Measurements from ENCODE around the gene KLK8. TPM values are rescaled to one million over a fixed set of nuclear protein-coding genes. Genes with fewer than 3 reads are reported as not detected.

Gene KLK8
- total RNA-seq, 1 donor from 2014 or later = not detected

DNA sequence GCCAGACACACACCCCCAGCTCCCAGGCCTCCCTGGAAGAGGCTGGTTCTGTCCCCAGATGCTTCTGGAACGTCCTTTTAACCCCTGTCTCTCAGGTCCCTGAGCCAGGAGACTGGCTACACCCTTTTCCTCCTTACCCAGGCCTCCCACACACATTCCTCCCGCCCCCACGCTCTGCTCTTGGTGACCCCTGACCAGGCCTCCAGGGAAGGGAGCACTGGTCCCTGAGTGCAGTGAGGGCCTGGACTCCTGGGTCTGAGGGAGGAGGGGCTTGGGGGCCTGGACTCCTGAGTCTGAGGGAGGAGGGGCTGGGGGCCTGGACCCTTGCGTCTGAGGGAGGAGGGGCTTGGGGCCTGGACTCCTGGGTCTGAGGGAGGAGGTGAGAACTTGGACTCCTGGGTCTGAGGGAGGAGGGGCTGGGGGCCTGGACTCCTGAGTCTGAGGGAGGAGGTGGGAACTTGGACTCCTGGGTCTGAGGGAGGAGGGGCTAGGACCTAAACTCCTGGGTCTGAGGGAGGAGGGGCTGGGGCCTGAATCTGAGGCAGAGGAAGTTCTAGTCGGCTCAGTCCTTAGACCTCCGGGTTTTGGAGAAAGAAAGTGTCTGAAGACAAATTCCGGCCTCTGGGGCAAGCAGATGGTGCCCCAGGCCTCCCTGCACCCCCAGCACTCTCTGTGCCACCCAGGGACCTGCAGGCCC, 32.5 kb downstream of the KLK8 start:
- TF ChIP-seq, protein P1, sequence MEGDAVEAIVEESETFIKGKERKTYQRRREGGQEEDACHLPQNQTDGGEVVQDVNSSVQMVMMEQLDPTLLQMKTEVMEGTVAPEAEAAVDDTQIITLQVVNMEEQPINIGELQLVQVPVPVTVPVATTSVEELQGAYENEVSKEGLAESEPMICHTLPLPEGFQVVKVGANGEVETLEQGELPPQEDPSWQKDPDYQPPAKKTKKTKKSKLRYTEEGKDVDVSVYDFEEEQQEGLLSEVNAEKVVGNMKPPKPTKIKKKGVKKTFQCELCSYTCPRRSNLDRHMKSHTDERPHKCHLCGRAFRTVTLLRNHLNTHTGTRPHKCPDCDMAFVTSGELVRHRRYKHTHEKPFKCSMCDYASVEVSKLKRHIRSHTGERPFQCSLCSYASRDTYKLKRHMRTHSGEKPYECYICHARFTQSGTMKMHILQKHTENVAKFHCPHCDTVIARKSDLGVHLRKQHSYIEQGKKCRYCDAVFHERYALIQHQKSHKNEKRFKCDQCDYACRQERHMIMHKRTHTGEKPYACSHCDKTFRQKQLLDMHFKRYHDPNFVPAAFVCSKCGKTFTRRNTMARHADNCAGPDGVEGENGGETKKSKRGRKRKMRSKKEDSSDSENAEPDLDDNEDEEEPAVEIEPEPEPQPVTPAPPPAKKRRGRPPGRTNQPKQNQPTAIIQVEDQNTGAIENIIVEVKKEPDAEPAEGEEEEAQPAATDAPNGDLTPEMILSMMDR (IDR thresholded peaks at IDR 0.05; ENCODE audit: partially characterized antibody, unreplicated experiment) = no peak
- Mint-ChIP-seq H3K9me3 (ENCODE audit: unreplicated experiment) (no peaks in the 10 kb centered on the region), H3K4me3 (ENCODE audit: unreplicated experiment) (no peak overlapping the region), H3K36me3 (ENCODE audit: unreplicated experiment) (no peaks in the 10 kb centered on the region), H3K4me1 (ENCODE audit: low read depth, unreplicated experiment) (peaks cover 2% of the 10 kb centered on the region), H3K27ac (ENCODE audit: unreplicated experiment) (no peak overlapping the region), H3K27me3 (ENCODE audit: unreplicated experiment) (peaks cover 6% of the 10 kb centered on the region)
- DNase-seq = no peak

DNA sequence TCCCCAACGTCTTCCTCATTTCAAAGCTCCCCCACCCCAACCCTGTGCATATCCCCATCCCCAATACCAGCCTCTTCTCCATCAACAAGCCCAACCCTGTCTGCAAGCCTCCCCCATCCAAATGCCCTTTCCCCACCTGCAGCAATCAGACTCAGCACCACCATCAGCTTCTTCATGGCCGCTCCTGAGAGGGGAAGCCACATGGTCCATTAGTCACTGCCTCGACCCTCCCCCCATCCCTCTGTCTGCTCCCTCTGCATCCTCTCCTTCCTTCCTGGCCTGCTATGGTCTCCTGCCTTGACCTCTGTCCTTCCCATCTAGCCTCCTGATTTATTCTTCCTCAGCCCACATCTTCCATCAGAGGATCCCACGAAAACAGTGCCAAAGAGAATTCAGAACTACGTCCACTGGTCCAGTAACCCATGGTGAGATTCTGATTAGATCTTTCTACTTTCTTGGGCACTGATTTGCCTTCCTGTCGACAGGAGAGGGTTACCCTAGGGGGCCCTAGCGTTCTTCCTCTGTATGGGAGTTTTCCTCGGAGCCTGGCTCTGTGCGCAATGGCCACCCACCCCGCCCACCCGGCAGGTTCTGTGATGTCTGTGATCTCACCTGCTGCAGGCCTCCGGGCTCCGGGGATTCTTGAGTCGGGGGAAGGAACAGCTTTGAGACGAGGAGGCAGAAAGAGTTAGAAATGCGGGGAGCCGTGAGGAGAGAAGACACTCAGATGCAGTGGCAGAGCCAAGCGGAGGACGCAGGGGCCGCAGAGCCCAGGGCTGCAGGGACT, 33.3 kb downstream of the KLK8 start:
- TF ChIP-seq, protein P1 (IDR thresholded peaks at IDR 0.05; ENCODE audit: partially characterized antibody, unreplicated experiment) = no peak
- Mint-ChIP-seq H3K27ac (ENCODE audit: unreplicated experiment) (no peak overlapping the region), H3K4me1 (ENCODE audit: low read depth, unreplicated experiment) (peaks cover 2% of the 10 kb centered on the region), H3K9me3 (ENCODE audit: unreplicated experiment) (no peaks in the 10 kb centered on the region), H3K27me3 (ENCODE audit: unreplicated experiment) (peaks cover 6% of the 10 kb centered on the region), H3K4me3 (ENCODE audit: unreplicated experiment) (no peak overlapping the region), H3K36me3 (ENCODE audit: unreplicated experiment) (no peaks in the 10 kb centered on the region)
- no peak for DNase-seq

DNA sequence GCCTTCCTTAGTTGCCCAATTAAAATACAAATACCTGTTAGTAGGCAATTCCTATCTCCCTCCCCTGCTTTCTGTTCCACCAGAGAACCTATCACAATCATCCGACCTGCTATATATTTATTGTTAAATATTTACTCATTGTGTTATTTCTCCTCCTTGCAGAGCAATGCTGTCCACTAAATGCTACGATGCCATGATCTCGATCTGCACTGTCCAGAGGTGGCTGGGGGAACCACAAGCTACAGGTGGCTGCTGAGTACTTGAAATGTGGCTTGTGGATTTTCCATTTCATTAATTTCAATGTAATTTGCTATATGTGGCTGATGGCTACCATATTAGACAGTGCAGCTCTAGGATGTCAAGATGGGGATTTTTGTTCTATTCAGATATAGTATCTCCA, 37.1 kb downstream of the KLK8 start:
- H3K4me3 Mint-ChIP-seq (ENCODE audit: unreplicated experiment) = no peak overlapping the region
- peaks cover 2% of the 10 kb centered on the region for H3K4me1 Mint-ChIP-seq (ENCODE audit: low read depth, unreplicated experiment)
- H3K27me3 Mint-ChIP-seq (ENCODE audit: unreplicated experiment) = peaks cover 17% of the 10 kb centered on the region
- DNase-seq = no peak
- H3K9me3 Mint-ChIP-seq (ENCODE audit: unreplicated experiment) = peaks cover 7% of the 10 kb centered on the region
- TF ChIP-seq, protein P1 (IDR thresholded peaks at IDR 0.05; ENCODE audit: partially characterized antibody, unreplicated experiment) = no peak
- H3K27ac Mint-ChIP-seq (ENCODE audit: unreplicated experiment) = no peak overlapping the region
- H3K36me3 Mint-ChIP-seq (ENCODE audit: unreplicated experiment) = peaks cover 6% of the 10 kb centered on the region

GRCh38 chr19:50963381-50963780, 38.0 kb downstream of the KLK8 start:
- Mint-ChIP-seq H3K4me1 (ENCODE audit: low read depth, unreplicated experiment) (peaks cover 2% of the 10 kb centered on the region), H3K4me3 (ENCODE audit: unreplicated experiment) (no peak overlapping the region), H3K27ac (ENCODE audit: unreplicated experiment) (no peak overlapping the region), H3K27me3 (ENCODE audit: unreplicated experiment) (peaks cover 21% of the 10 kb centered on the region), H3K36me3 (ENCODE audit: unreplicated experiment) (peaks cover 9% of the 10 kb centered on the region), H3K9me3 (ENCODE audit: unreplicated experiment) (peaks cover 8% of the 10 kb centered on the region)
- TF ChIP-seq, protein P1 (IDR thresholded peaks at IDR 0.05; ENCODE audit: partially characterized antibody, unreplicated experiment) = no peak
- no peak for DNase-seq

GRCh38 chr19:50962245-50962644, 39.2 kb downstream of the KLK8 start:
- DNase-seq = no peak
- Mint-ChIP-seq H3K27ac (ENCODE audit: unreplicated experiment) (no peak overlapping the region), H3K36me3 (ENCODE audit: unreplicated experiment) (peaks cover 9% of the 10 kb centered on the region), H3K4me1 (ENCODE audit: low read depth, unreplicated experiment) (peaks cover 2% of the 10 kb centered on the region), H3K27me3 (ENCODE audit: unreplicated experiment) (peaks cover 21% of the 10 kb centered on the region), H3K9me3 (ENCODE audit: unreplicated experiment) (peaks cover 8% of the 10 kb centered on the region), H3K4me3 (ENCODE audit: unreplicated experiment) (no peak overlapping the region)
- TF ChIP-seq, protein P1 (IDR thresholded peaks at IDR 0.05; ENCODE audit: partially characterized antibody, unreplicated experiment) = no peak

Data from glutamatergic neuron (in vitro differentiated cells).